C4-2B (cell line): Measurements from ENCODE around the gene F2.

ENCODE experiments used
- CTCF ChIP-seq: fragments of 450-650 bp; conservative IDR thresholded peaks from 2 replicates; pipeline ENCODE4 v1.5.1; 2017; ENCODE audit warnings: mild to moderate bottlenecking
- ZFX ChIP-seq: fragments of 450-650 bp; IDR thresholded peaks from 2 replicates; pipeline ENCODE4 v1.6.1; 2017

GRCh38 chr11:46733234-46733633, 14.2 kb downstream of the F2 start:
- TF ChIP-seq ZFX = no peak
- TF ChIP-seq CTCF = no peak
